Medulla oblongata (tissue), 1 donor: ENCODE data around the gene BCR.

Experiments used
- DNase-seq: peaks from one replicate; pipeline ENCODE4 v3.0.0-alpha.2; 2015; ENCODE audit errors: extremely low spot score

The BCR gene

GRCh38 chr22:23175817-23176644 lies 4.3 kb upstream of the BCR start:
- no peak for DNase-seq

GRCh38 chr22:23176645-23177027 lies 3.7 kb upstream of the BCR start:
- no peak for DNase-seq

GRCh38 chr22:23177197-23177596 lies 3.1 kb upstream of the BCR start:
- DNase-seq, result no peak

- DNase-seq, result peak; percentile 76
Measured at GRCh38 chr22:23178512-23179254, 1.6 kb upstream of the BCR start.

- peak; percentile 54 for DNase-seq
Measured at GRCh38 chr22:23179381-23180299, 669 bp upstream of the BCR start.

GRCh38 chr22:23180893-23181720 lies 798 bp downstream of the BCR start:
- DNase-seq, result no peak

GRCh38 chr22:23181721-23182308 lies 1.5 kb downstream of the BCR start:
- no peak for DNase-seq

GRCh38 chr22:23182309-23183060 lies 2.2 kb downstream of the BCR start:
- DNase-seq, result no peak

- DNase-seq, result peak; percentile 89
Measured at GRCh38 chr22:23183061-23183698, 2.9 kb downstream of the BCR start.

- DNase-seq, result no peak
Measured at GRCh38 chr22:23184100-23184763, 3.9 kb downstream of the BCR start.

GRCh38 chr22:23184764-23185113 lies 4.4 kb downstream of the BCR start:
- DNase-seq, result no peak

GRCh38 chr22:23187211-23187610 lies 6.9 kb downstream of the BCR start:
- DNase-seq, result no peak

- no peak for DNase-seq
Measured at GRCh38 chr22:23187871-23188700, 7.8 kb downstream of the BCR start.

GRCh38 chr22:23190526-23190925 lies 10.2 kb downstream of the BCR start:
- no peak for DNase-seq

- no peak for DNase-seq
Measured at GRCh38 chr22:23192133-23192532, 11.8 kb downstream of the BCR start.

- no peak for DNase-seq
Measured at GRCh38 chr22:23192558-23192957, 12.2 kb downstream of the BCR start.

- no peak for DNase-seq
Measured at GRCh38 chr22:23193196-23193827, 13.0 kb downstream of the BCR start.

GRCh38 chr22:23193882-23194281 lies 13.6 kb downstream of the BCR start:
- DNase-seq, result no peak
